HEK293 (cell line): ENCODE data around the gene P2RX2.

ENCODE experiments used
- CTCF ChIA-PET: fragments of 350-600 bp; formaldehyde crosslinking; extraction: SDS; loops from one replicate; lab custom pipeline; 2021; ENCODE audit warnings: antibody characterized with exemption; lab: Yijun Ruan, JAX
- POLR2A ChIA-PET: fragments of 300-600 bp; formaldehyde crosslinking; extraction: SDS; loops from one replicate; lab custom pipeline; 2020; ENCODE audit warnings: antibody characterized with exemption, inconsistent platforms; lab: Yijun Ruan, JAX
- H3K27ac ChIP-seq: fragments of 200-500 bp; sonication (Bioruptor generic); 2 replicates; pipeline ENCODE4 v1.5.1; 2014; ENCODE audit warnings: low read depth, low read length, control low read depth, inconsistent platforms; ENCODE audit errors: extremely low read depth
- H3K36me3 ChIP-seq, 2 experiments: fragments of 200-500 bp in 1 of 2; sonication (Bioruptor generic) in 1 of 2; 1 replicate in 1 of 2; 2 replicates in 1 of 2; pipeline ENCODE4 v1.5.1; 2014 to 2017; ENCODE audit warnings: inconsistent platforms in 2 of 2, low read length in 2 of 2; ENCODE audit not compliant: control insufficient read depth in 2 of 2, insufficient read depth in 1 of 2
- H3K4me1 ChIP-seq: fragments of 200-500 bp; sonication (Bioruptor generic); 2 replicates; pipeline ENCODE4 v1.5.1; 2014; ENCODE audit warnings: mild to moderate bottlenecking, low read length, inconsistent platforms; ENCODE audit not compliant: control insufficient read depth, insufficient read depth
- H3K4me3 ChIP-seq: 2 replicates; pipeline ENCODE4 v1.5.1; 2011; ENCODE audit warnings: low read depth, mild to moderate bottlenecking, control low read depth, low read length, moderate library complexity
- H3K9me3 ChIP-seq: fragments of 200-500 bp; sonication (Bioruptor generic); 2 replicates; pipeline ENCODE4 v1.5.1; 2014; ENCODE audit warnings: low read depth, low read length, inconsistent platforms; ENCODE audit not compliant: control insufficient read depth, insufficient read depth
- GLI4 ChIP-seq: fragments of 450-650 bp; formaldehyde crosslinking; IDR thresholded peaks from 2 replicates; pipeline ENCODE4 v1.5.1; 2016; ENCODE audit warnings: missing biosample characterization, missing genetic modification characterization
- GLIS1 ChIP-seq: fragments of 450-650 bp; formaldehyde crosslinking; IDR thresholded peaks from 2 replicates; pipeline ENCODE4 v1.5.1; 2016; ENCODE audit warnings: missing biosample characterization, missing genetic modification characterization
- SCRT1 ChIP-seq: fragments of 450-650 bp; formaldehyde crosslinking; IDR thresholded peaks from 2 replicates; pipeline ENCODE4 v1.5.1; 2016; ENCODE audit warnings: missing biosample characterization, missing genetic modification characterization, borderline replicate concordance
- SP3 ChIP-seq: fragments of 450-650 bp; formaldehyde crosslinking; IDR thresholded peaks from 2 replicates; pipeline ENCODE4 v1.5.1; 2016; ENCODE audit warnings: missing biosample characterization, missing genetic modification characterization
- ZFHX2 ChIP-seq: fragments of 450-650 bp; formaldehyde crosslinking; conservative IDR thresholded peaks from 2 replicates; pipeline ENCODE4 v1.5.1; 2016; ENCODE audit warnings: missing biosample characterization, missing genetic modification characterization
- ZNF114 ChIP-seq: fragments of 450-650 bp; formaldehyde crosslinking; IDR thresholded peaks from 2 replicates; pipeline ENCODE4 v1.5.0; 2017; ENCODE audit warnings: missing biosample characterization, missing genetic modification characterization
- ZNF157 ChIP-seq: fragments of 450-650 bp; formaldehyde crosslinking; IDR thresholded peaks from 2 replicates; pipeline ENCODE4 v1.5.1; 2016; ENCODE audit warnings: missing biosample characterization, missing genetic modification characterization
- ZNF239 ChIP-seq: fragments of 450-650 bp; formaldehyde crosslinking; IDR thresholded peaks from 2 replicates; pipeline ENCODE4 v1.5.1; 2016; ENCODE audit warnings: missing biosample characterization, missing genetic modification characterization
- ZNF571 ChIP-seq: fragments of 450-650 bp; formaldehyde crosslinking; IDR thresholded peaks from 2 replicates; pipeline ENCODE4 v1.5.0; 2017; ENCODE audit warnings: missing biosample characterization, missing genetic modification characterization
- ZNF585B ChIP-seq: fragments of 450-650 bp; formaldehyde crosslinking; IDR thresholded peaks from 2 replicates; pipeline ENCODE4 v1.5.1; 2016; ENCODE audit warnings: missing biosample characterization, missing genetic modification characterization
- ZNF624 ChIP-seq: fragments of 450-650 bp; formaldehyde crosslinking; IDR thresholded peaks from 2 replicates; pipeline ENCODE4 v1.5.1; 2017; ENCODE audit warnings: missing biosample characterization, missing genetic modification characterization
- ZNF654 ChIP-seq: fragments of 450-650 bp; formaldehyde crosslinking; IDR thresholded peaks from 2 replicates; pipeline ENCODE4 v1.5.1; 2016; ENCODE audit warnings: low read depth, missing biosample characterization, missing genetic modification characterization
- ZNF747 ChIP-seq: fragments of 450-650 bp; formaldehyde crosslinking; IDR thresholded peaks from 2 replicates; pipeline ENCODE4 v1.5.1; 2016; ENCODE audit warnings: missing biosample characterization, missing genetic modification characterization
- ZNF791 ChIP-seq: fragments of 450-650 bp; formaldehyde crosslinking; IDR thresholded peaks from 2 replicates; pipeline ENCODE4 v1.5.1; 2016; ENCODE audit warnings: missing biosample characterization, missing genetic modification characterization
- ZSCAN16 ChIP-seq: fragments of 450-650 bp; formaldehyde crosslinking; IDR thresholded peaks from 2 replicates; pipeline ENCODE4 v1.5.1; 2016; ENCODE audit warnings: missing biosample characterization, missing genetic modification characterization
- TF ChIP-seq, protein P1 (sequence below): fragments of 450-650 bp; formaldehyde crosslinking; IDR thresholded peaks from 2 replicates; pipeline ENCODE4 v1.5.1; 2017; ENCODE audit warnings: missing biosample characterization, missing genetic modification characterization
- TF ChIP-seq, protein P2 (sequence below): fragments of 450-650 bp; formaldehyde crosslinking; IDR thresholded peaks from 2 replicates; pipeline ENCODE4 v1.5.1; 2016; ENCODE audit warnings: missing biosample characterization, missing genetic modification characterization
- TF ChIP-seq, protein P3 (sequence below): fragments of 450-650 bp; IDR thresholded peaks from 2 replicates; pipeline ENCODE4 v1.5.1; 2018; ENCODE audit warnings: missing biosample characterization, missing genetic modification characterization

The P2RX2 gene

DNA sequence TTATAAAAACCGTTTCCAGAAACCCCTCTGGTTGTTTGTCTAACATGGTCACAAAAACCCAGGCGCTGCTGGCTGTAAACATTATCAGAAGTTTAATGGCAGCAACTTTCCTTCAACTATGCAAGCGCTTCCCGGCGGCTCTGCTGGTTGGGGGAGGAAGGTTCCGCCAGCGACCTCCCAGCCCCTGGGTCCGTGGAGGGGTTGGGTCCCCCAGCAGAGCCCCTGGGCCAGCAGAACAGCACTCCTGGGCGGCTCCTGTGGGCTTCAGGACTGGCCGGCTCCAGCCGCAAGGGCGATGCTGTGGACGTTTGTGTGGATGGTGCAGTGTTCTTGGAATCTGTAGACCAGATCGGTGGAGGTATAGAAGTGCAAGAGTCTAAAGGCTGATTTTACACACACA, 34.1 kb upstream of the P2RX2 start (continued):
- no peak for TF ChIP-seq ZNF654

DNA sequence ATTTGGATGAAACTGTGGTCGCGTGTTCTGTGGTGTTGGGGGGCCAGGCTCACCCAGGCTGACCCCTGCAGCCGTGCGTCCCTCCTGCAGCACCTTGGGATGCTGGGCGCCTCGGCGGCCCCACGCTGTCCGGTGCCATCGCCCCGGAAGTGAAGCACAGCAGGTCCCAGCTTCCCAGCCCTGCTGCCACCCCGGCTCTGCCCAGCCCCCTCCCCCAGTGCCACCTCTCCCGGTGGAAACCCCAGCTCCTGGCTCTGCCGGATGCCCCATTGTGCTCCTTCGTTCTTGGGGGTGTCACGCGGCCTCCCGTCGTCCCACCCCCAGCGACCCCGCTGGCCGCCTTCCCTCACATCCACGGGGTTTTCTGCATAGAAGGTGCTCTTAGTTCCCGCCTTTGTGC, 33.4 kb upstream of the P2RX2 start:
- Histone ChIP-seq H3K4me1 (no peaks in the 10 kb centered on the region), H3K9me3 (no peaks in the 10 kb centered on the region), H3K4me3 (no peak overlapping the region)
- ChIA-PET CTCF (no interaction called here), POLR2A (no interaction called here)
- TF ChIP-seq ZFHX2 (tag by site-specific recombination) = no peak
- no peak for TF ChIP-seq ZNF747 (tag by site-specific recombination)
- no peak for TF ChIP-seq ZNF157
- no peak for TF ChIP-seq ZNF571 (tag by site-specific recombination)
- TF ChIP-seq, all 188 proteins: peak for 0
- peaks cover 0 to 14% of the 10 kb centered on the region in 2 experiments; a peak in 2 of 3 replicates for H3K36me3 ChIP-seq
- H3K27ac ChIP-seq = no peak overlapping the region

DNA sequence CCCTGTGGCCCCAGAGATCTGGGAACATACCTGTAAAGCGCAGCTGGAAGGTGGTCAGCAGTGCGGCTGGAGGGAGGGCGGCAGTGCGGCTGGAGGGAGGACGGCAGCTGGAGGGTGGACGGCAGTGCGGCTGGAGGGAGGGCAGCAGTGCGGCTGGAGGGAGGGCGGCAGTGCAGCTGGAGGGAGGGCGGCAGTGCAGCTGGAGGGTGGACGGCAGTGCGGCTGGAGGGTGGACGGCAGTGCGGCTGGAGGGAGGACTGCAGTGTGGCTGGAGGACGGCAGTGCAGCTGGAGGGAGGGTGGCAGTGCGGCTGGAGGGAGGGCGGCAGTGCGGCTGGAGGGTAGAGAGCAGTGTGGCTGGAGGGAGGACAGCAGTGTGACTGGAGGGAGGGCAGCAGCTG, 31.6 kb upstream of the P2RX2 start:
- POLR2A ChIA-PET = no interaction called here
- CTCF ChIA-PET = interaction anchor here (0.6 kb wide), 1 partner anchor 145 kb away, joined by 6 read pairs; no protein-coding TSS in a partner anchor

DNA sequence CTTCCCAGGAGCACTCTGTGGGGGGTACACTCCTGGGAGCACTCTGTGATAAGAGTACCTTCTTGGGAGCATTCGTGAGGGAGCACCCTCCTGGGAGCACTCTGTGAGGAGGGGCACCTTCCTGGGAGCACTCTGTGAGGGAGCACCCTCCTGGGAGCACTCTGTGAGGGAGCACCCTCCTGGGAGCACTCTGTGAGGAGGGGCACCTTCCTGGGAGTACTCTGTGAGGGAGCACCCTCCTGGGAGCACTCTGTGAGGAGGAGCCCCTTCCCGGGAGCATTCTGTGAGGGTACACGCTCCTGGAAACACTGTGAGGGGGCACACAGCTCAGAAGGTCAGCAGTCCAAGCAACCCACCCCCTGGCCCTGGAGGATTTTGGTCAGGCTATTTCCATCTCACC, 30.8 kb upstream of the P2RX2 start:
- H3K4me3 ChIP-seq = no peak overlapping the region
- TF ChIP-seq ZNF585B (tag by site-specific recombination) (no peak), ZNF239 (no peak), ZFHX2 (tag by site-specific recombination) (no peak), GLIS1 (tag by site-specific recombination) (peak; percentile 46; the same call in 1 of the 2 replicates)
- TF ChIP-seq, all 188 proteins: peak for 1
- Histone ChIP-seq H3K9me3 (no peaks in the 10 kb centered on the region), H3K27ac (no peak overlapping the region), H3K36me3 (no peaks in the 10 kb centered on the region), H3K4me1 (no peaks in the 10 kb centered on the region)
- ChIA-PET POLR2A (no interaction called here), CTCF (no interaction called here)

More for the DNA sequence above, 31.6 kb upstream of the P2RX2 start:
- no peaks in the 10 kb centered on the region for H3K9me3 ChIP-seq
- H3K27ac ChIP-seq = no peak overlapping the region
- no peaks in the 10 kb centered on the region for H3K4me1 ChIP-seq
- TF ChIP-seq SP3 = no peak
- no peak for TF ChIP-seq ZNF114
- TF ChIP-seq, protein P1, sequence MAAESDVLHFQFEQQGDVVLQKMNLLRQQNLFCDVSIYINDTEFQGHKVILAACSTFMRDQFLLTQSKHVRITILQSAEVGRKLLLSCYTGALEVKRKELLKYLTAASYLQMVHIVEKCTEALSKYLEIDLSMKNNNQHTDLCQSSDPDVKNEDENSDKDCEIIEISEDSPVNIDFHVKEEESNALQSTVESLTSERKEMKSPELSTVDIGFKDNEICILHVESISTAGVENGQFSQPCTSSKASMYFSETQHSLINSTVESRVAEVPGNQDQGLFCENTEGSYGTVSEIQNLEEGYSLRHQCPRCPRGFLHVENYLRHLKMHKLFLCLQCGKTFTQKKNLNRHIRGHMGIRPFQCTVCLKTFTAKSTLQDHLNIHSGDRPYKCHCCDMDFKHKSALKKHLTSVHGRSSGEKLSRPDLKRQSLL (tag by site-specific recombination) = no peak
- no peak for TF ChIP-seq ZNF624
- no peak for TF ChIP-seq ZNF571 (tag by site-specific recombination)
- no peak for TF ChIP-seq ZNF791 (tag by site-specific recombination)
- no peak for TF ChIP-seq ZSCAN16 (tag by site-specific recombination)
- TF ChIP-seq, protein P2, sequence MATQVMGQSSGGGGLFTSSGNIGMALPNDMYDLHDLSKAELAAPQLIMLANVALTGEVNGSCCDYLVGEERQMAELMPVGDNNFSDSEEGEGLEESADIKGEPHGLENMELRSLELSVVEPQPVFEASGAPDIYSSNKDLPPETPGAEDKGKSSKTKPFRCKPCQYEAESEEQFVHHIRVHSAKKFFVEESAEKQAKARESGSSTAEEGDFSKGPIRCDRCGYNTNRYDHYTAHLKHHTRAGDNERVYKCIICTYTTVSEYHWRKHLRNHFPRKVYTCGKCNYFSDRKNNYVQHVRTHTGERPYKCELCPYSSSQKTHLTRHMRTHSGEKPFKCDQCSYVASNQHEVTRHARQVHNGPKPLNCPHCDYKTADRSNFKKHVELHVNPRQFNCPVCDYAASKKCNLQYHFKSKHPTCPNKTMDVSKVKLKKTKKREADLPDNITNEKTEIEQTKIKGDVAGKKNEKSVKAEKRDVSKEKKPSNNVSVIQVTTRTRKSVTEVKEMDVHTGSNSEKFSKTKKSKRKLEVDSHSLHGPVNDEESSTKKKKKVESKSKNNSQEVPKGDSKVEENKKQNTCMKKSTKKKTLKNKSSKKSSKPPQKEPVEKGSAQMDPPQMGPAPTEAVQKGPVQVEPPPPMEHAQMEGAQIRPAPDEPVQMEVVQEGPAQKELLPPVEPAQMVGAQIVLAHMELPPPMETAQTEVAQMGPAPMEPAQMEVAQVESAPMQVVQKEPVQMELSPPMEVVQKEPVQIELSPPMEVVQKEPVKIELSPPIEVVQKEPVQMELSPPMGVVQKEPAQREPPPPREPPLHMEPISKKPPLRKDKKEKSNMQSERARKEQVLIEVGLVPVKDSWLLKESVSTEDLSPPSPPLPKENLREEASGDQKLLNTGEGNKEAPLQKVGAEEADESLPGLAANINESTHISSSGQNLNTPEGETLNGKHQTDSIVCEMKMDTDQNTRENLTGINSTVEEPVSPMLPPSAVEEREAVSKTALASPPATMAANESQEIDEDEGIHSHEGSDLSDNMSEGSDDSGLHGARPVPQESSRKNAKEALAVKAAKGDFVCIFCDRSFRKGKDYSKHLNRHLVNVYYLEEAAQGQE (tag by site-specific recombination) = no peak
- TF ChIP-seq GLI4 (tag by site-specific recombination) = no peak
- no peak for TF ChIP-seq SCRT1 (tag by site-specific recombination)
- TF ChIP-seq, protein P3, sequence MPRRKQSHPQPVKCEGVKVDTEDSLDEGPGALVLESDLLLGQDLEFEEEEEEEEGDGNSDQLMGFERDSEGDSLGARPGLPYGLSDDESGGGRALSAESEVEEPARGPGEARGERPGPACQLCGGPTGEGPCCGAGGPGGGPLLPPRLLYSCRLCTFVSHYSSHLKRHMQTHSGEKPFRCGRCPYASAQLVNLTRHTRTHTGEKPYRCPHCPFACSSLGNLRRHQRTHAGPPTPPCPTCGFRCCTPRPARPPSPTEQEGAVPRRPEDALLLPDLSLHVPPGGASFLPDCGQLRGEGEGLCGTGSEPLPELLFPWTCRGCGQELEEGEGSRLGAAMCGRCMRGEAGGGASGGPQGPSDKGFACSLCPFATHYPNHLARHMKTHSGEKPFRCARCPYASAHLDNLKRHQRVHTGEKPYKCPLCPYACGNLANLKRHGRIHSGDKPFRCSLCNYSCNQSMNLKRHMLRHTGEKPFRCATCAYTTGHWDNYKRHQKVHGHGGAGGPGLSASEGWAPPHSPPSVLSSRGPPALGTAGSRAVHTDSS (tag by site-specific recombination) = no peak
- no peaks in the 10 kb centered on the region for H3K36me3 ChIP-seq
- no peak overlapping the region for H3K4me3 ChIP-seq
